CD4-positive, alpha-beta T cell treated with Interferon alpha-2 for 1 hour (primary cell): ENCODE measurements around the gene ZNF683.
"Not testable (repeated sequence)": the region's sequence is repeated elsewhere in the genome, so short reads cannot be mapped to it uniquely, and the experiment has no call there.

Source experiments
- DNase-seq, 2 donors: peaks; one replicate each; pipeline ENCODE4 v3.0.0-alpha.2; 2020 to 2022

ZNF683 gene

GRCh38 chr1:26372611-26373010 lies at the start of gene ZNF683:
ZNF683 (minus strand) TSS chr1:26372750; CDS start chr1:26368571, 4,179 bp downstream.
- DNase-seq = not testable (repeated sequence)

- no peak for DNase-seq
Observed at GRCh38 chr1:26419494-26419893, 46.9 kb upstream of the ZNF683 start.

GRCh38 chr1:26418865-26419349 lies 46.4 kb upstream of the ZNF683 start:
- no peak for DNase-seq

- DNase-seq = peak; percentile 80 to 87
Observed at GRCh38 chr1:26417111-26417759, 44.7 kb upstream of the ZNF683 start.

- DNase-seq = no peak
Observed at GRCh38 chr1:26413031-26413430, 40.5 kb upstream of the ZNF683 start.

GRCh38 chr1:26412180-26412840 lies 39.8 kb upstream of the ZNF683 start:
- DNase-seq = no peak

- DNase-seq = no peak
Observed at GRCh38 chr1:26411624-26412074, 39.1 kb upstream of the ZNF683 start.

GRCh38 chr1:26410706-26411623 lies 38.4 kb upstream of the ZNF683 start, which contains the start of gene LIN28A:
LIN28A (plus strand) TSS chr1:26410817; CDS start chr1:26410892, 75 bp downstream.
- DNase-seq = no peak

GRCh38 chr1:26409191-26409807 lies 36.7 kb upstream of the ZNF683 start:
- no peak for DNase-seq

GRCh38 chr1:26408604-26409003 lies 36.1 kb upstream of the ZNF683 start:
- peak; percentile 67 to 82 for DNase-seq

- no peak for DNase-seq
Observed at GRCh38 chr1:26405281-26405915, 32.8 kb upstream of the ZNF683 start.

- DNase-seq = no peak
Observed at GRCh38 chr1:26404641-26405040, 32.1 kb upstream of the ZNF683 start.

- DNase-seq = no peak
Observed at GRCh38 chr1:26403656-26404055, 31.1 kb upstream of the ZNF683 start.

- no peak for DNase-seq
Observed at GRCh38 chr1:26401891-26402290, 29.3 kb upstream of the ZNF683 start.

GRCh38 chr1:26399034-26399433 lies 26.5 kb upstream of the ZNF683 start:
- no peak for DNase-seq

- no peak for DNase-seq
Observed at GRCh38 chr1:26395754-26396153, 23.2 kb upstream of the ZNF683 start.

GRCh38 chr1:26391450-26391849 lies 18.9 kb upstream of the ZNF683 start:
- peak; percentile 39 to 73 for DNase-seq

GRCh38 chr1:26389604-26390247 lies 17.2 kb upstream of the ZNF683 start:
- DNase-seq = no peak

- no peak for DNase-seq
Observed at GRCh38 chr1:26388791-26389445, 16.4 kb upstream of the ZNF683 start.

GRCh38 chr1:26387447-26387846 lies 14.9 kb upstream of the ZNF683 start:
- no peak for DNase-seq

- not testable (repeated sequence) for DNase-seq
Observed at GRCh38 chr1:26385063-26385462, 12.5 kb upstream of the ZNF683 start.
